Activated T-cell treated with anti-CD3 and anti-CD28 coated beads, Interleukin-2, amount 50 U/mL, for 1 hour (primary cell): Measurements from ENCODE around the gene ELP6.
A peak's percentile ranks its signal among the peaks of the same experiment; 100 is the strongest.
"Not testable (repeated sequence)": the region's sequence is repeated elsewhere in the genome, so short reads cannot be mapped to it uniquely, and the experiment has no call there.

Experiments used
- DNase-seq: peaks from one replicate; pipeline ENCODE4 v3.0.0-alpha.2; 2020

The ELP6 gene

GRCh38 chr3:47505267-47505666 is 8.2 kb downstream of the ELP6 start:
- not testable (repeated sequence) for DNase-seq

- no peak for DNase-seq
Measured at GRCh38 chr3:47504113-47504512, 9.4 kb downstream of the ELP6 start.

GRCh38 chr3:47503033-47503432 is 10.5 kb downstream of the ELP6 start:
- no peak for DNase-seq

GRCh38 chr3:47496892-47497291 is 16.6 kb downstream of the ELP6 start:
- no peak for DNase-seq

GRCh38 chr3:47495886-47496285 is 17.6 kb downstream of the ELP6 start:
- DNase-seq = no peak

- DNase-seq = no peak
Measured at GRCh38 chr3:47495111-47495510, 18.4 kb downstream of the ELP6 start.

GRCh38 chr3:47491777-47492176 is 21.7 kb downstream of the ELP6 start:
- no peak for DNase-seq

GRCh38 chr3:47491186-47491585 is 22.3 kb downstream of the ELP6 start:
- no peak for DNase-seq

GRCh38 chr3:47487265-47487664 is 26.2 kb downstream of the ELP6 start:
- no peak for DNase-seq

GRCh38 chr3:47485812-47486211 is 27.7 kb downstream of the ELP6 start:
- DNase-seq = no peak

GRCh38 chr3:47482366-47482765 is 31.1 kb downstream of the ELP6 start:
- no peak for DNase-seq

GRCh38 chr3:47481763-47482162 is 31.7 kb downstream of the ELP6 start:
- not testable (repeated sequence) for DNase-seq

GRCh38 chr3:47480267-47480666 is 33.2 kb downstream of the ELP6 start:
- not testable (repeated sequence) for DNase-seq

GRCh38 chr3:47479826-47480160 is 33.7 kb downstream of the ELP6 start:
- DNase-seq = no peak

- DNase-seq = no peak
Measured at GRCh38 chr3:47478022-47478421, 35.5 kb downstream of the ELP6 start.

GRCh38 chr3:47476644-47477199 is 36.8 kb downstream of the ELP6 start:
- DNase-seq = no peak

GRCh38 chr3:47476330-47476626 is 37.2 kb downstream of the ELP6 start:
- DNase-seq = no peak

GRCh38 chr3:47475570-47476329 is 37.8 kb downstream of the ELP6 start, which contains the start of gene SCAP:
TSS of gene SCAP (minus strand) at chr3:47475941. CDS start at chr3:47442993, 32,948 bp downstream.
- DNase-seq = peak; percentile 97

- DNase-seq = no peak
Measured at GRCh38 chr3:47475029-47475569, 38.4 kb downstream of the ELP6 start.

- DNase-seq = no peak
Measured at GRCh38 chr3:47473391-47473790, 40.1 kb downstream of the ELP6 start.

GRCh38 chr3:47469616-47470015 is 43.9 kb downstream of the ELP6 start:
- no peak for DNase-seq

- not testable (repeated sequence) for DNase-seq
Measured at GRCh38 chr3:47468315-47468714, 45.2 kb downstream of the ELP6 start.

- no peak for DNase-seq
Measured at GRCh38 chr3:47464588-47464987, 48.9 kb downstream of the ELP6 start.

GRCh38 chr3:47459534-47460085 is 53.9 kb downstream of the ELP6 start:
- not testable (repeated sequence) for DNase-seq
